ENCODE results near the gene DNAAF8. TPM values are rescaled to one million over a fixed set of nuclear protein-coding genes. Genes with fewer than 3 reads are reported as not detected.

Gene DNAAF8
- total RNA-seq, 4 donors from 2014 or later, result 0.44 to 1.2 (median 0.91) TPM

DNA sequence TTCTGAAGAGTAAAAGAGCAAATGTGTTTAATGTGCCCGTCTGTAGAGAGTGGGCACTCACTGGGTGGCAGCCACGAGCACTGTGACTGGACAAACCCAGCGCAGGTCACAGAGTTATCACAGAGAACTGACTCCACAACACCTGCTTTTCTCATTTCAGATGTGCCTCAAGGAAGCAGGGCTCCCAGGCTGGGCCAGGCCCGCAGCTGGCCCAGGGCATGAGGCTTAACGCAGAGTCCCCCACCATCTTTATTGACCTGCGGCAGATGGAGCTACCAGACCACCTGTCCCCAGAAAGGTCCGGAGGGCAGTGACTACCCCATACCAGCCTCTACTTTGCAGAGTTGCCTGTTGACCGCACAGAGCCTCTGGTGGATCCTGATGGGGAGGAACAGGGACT lies 11.9 kb downstream of the DNAAF8 start:
- peaks cover 0 to 4% of the 10 kb centered on the region in 2 donors for H3K36me3 ChIP-seq
- no peak for TF ChIP-seq CTCF (IDR thresholded peaks at IDR 0.05 in 4 of 5, conservative IDR thresholded peaks at IDR 0.05 in 1 of 5)
- no peak for TF ChIP-seq POLR2A (IDR thresholded peaks at IDR 0.05)
- no peak overlapping the region for H3K4me3 ChIP-seq
- intact Hi-C loops (cut with DNase I; ENCODE audit: low total_unique reads), result no loop called here
- H3K27me3 ChIP-seq, result peaks cover 0 to 3% (median 0%) of the 10 kb centered on the region in 3 donors
- DNase-seq (no peak), ATAC-seq (no peak)
- no peaks in the 10 kb centered on the region for H3K9me3 ChIP-seq
- no peak overlapping the region for H3K27ac ChIP-seq
- in situ Hi-C loops (cut with MboI; ENCODE audit: low sequenced_read_pairs in 4 of 4), result no loop called here
- peaks cover 0 to 3% of the 10 kb centered on the region in 2 donors for H3K4me1 ChIP-seq

DNA sequence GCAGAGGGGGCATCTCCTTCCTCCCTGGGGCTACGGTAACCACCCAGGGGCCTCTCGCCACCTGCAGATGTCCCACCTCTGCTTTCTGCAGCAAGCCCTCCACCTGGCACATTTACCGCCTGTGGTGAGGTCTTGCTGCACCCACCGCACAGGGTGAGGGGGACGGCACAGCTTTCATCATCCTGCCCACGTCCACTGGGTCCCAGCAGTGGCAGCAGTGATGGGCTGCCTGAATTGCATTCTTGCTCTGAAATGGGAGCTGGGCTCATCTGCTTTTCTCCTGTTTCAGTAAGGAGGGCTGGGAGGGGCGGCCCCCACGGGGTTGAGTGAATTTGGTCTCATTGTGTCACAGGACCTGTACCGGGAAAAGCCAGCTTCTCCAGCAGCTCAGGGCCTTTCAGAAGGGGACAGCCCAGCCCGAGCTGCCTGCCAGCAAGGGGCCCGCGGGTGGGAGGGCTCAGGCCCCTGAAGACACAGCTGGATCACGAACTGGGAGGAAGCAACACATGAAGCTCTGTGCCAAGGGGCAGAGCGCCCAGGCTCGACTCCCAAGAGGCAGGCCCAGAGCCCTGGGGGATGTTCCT lies 12.7 kb downstream of the DNAAF8 start:
- intact Hi-C loops (cut with DNase I; ENCODE audit: low total_unique reads), result no loop called here
- no peak for DNase-seq
- no peak for TF ChIP-seq POLR2A (IDR thresholded peaks at IDR 0.05)
- TF ChIP-seq CTCF (IDR thresholded peaks at IDR 0.05 in 4 of 5, conservative IDR thresholded peaks at IDR 0.05 in 1 of 5), result no peak
- in situ Hi-C loops (cut with MboI; ENCODE audit: low sequenced_read_pairs in 4 of 4), result no loop called here
- H3K27ac ChIP-seq, result no peak overlapping the region
- no peak for ATAC-seq
- H3K4me3 ChIP-seq, result no peak overlapping the region
- peaks cover 2 to 13% of the 10 kb centered on the region in 2 donors for H3K36me3 ChIP-seq
- peaks cover 0 to 3% (median 0%) of the 10 kb centered on the region in 3 donors for H3K27me3 ChIP-seq
- no peaks in the 10 kb centered on the region for H3K9me3 ChIP-seq
- H3K4me1 ChIP-seq, result peaks cover 0 to 3% of the 10 kb centered on the region in 2 donors

GRCh38 chr16:4747906-4748681 lies 13.8 kb downstream of the DNAAF8 start:
- in situ Hi-C loops (cut with MboI; ENCODE audit: low sequenced_read_pairs in 4 of 4), result no loop called here
- DNase-seq (no peak), ATAC-seq (no peak)
- H3K27me3 ChIP-seq, result peaks cover 0 to 3% (median 0%) of the 10 kb centered on the region in 3 donors
- H3K9me3 ChIP-seq, result no peaks in the 10 kb centered on the region
- no peak overlapping the region for H3K27ac ChIP-seq
- intact Hi-C loops (cut with DNase I; ENCODE audit: low total_unique reads), result no loop called here
- peaks cover 0 to 3% of the 10 kb centered on the region in 2 donors for H3K4me1 ChIP-seq
- H3K36me3 ChIP-seq, result peaks cover 4 to 23% of the 10 kb centered on the region in 2 donors
- H3K4me3 ChIP-seq, result no peak overlapping the region
- no peak for TF ChIP-seq POLR2A (IDR thresholded peaks at IDR 0.05)
- no peak for TF ChIP-seq CTCF (IDR thresholded peaks at IDR 0.05 in 4 of 5, conservative IDR thresholded peaks at IDR 0.05 in 1 of 5)

- Histone ChIP-seq H3K27ac (no peak overlapping the region), H3K36me3 (peaks cover 4 to 31% of the 10 kb centered on the region in 2 donors), H3K4me1 (peaks cover 0 to 3% of the 10 kb centered on the region in 2 donors), H3K9me3 (no peaks in the 10 kb centered on the region), H3K27me3 (no peaks in the 10 kb centered on the region), H3K4me3 (no peak overlapping the region)
- no peak for DNase-seq
- no peak for ATAC-seq
- in situ Hi-C loops (cut with MboI; ENCODE audit: low sequenced_read_pairs in 4 of 4) (no loop called here), intact Hi-C loops (cut with DNase I; ENCODE audit: low total_unique reads) (no loop called here)
- TF ChIP-seq CTCF (IDR thresholded peaks at IDR 0.05 in 4 of 5, conservative IDR thresholded peaks at IDR 0.05 in 1 of 5) (no peak), POLR2A (IDR thresholded peaks at IDR 0.05) (no peak)
Observed at GRCh38 chr16:4748682-4749411, 14.5 kb downstream of the DNAAF8 start.

Measured in gastrocnemius medialis (tissue), 4 donors.